ENCODE measurements around the gene PRPF40A. TPM values are rescaled to one million over a fixed set of nuclear protein-coding genes. Genes with fewer than 3 reads are reported as not detected.

PRPF40A gene
- total RNA-seq, 1 donor from 2014 or later, result 127 TPM

GRCh38 chr2:152716805-152717227 lies 445 bp downstream of the PRPF40A start:
- no peak for DNase-seq

GRCh38 chr2:152715854-152716428 lies 1.3 kb downstream of the PRPF40A start:
- DNase-seq, result no peak

GRCh38 chr2:152715112-152715511 lies 2.1 kb downstream of the PRPF40A start:
- DNase-seq, result no peak

- DNase-seq, result no peak
Observed at GRCh38 chr2:152710713-152711112, 6.5 kb downstream of the PRPF40A start.

- no peak for DNase-seq
Observed at GRCh38 chr2:152708742-152709141, 8.5 kb downstream of the PRPF40A start.

GRCh38 chr2:152706477-152707021 lies 10.7 kb downstream of the PRPF40A start:
- DNase-seq, result no peak

GRCh38 chr2:152701198-152701597 lies 16.1 kb downstream of the PRPF40A start:
- DNase-seq, result no peak

- no peak for DNase-seq
Observed at GRCh38 chr2:152696476-152696875, 20.8 kb downstream of the PRPF40A start.

GRCh38 chr2:152695763-152696162 lies 21.5 kb downstream of the PRPF40A start:
- no peak for DNase-seq

- DNase-seq, result no peak
Observed at GRCh38 chr2:152694161-152694661, 23.1 kb downstream of the PRPF40A start.

GRCh38 chr2:152693033-152693432 lies 24.2 kb downstream of the PRPF40A start:
- no peak for DNase-seq

GRCh38 chr2:152686321-152686720 lies 30.9 kb downstream of the PRPF40A start:
- DNase-seq, result no peak

GRCh38 chr2:152683400-152683799 lies 33.9 kb downstream of the PRPF40A start:
- DNase-seq, result no peak

GRCh38 chr2:152682663-152683062 lies 34.6 kb downstream of the PRPF40A start:
- DNase-seq, result no peak

- DNase-seq, result no peak
Observed at GRCh38 chr2:152678808-152679207, 38.5 kb downstream of the PRPF40A start.

GRCh38 chr2:152676461-152676860 lies 40.8 kb downstream of the PRPF40A start:
- no peak for DNase-seq

GRCh38 chr2:152674334-152674733 lies 42.9 kb downstream of the PRPF40A start:
- DNase-seq, result no peak

- no peak for DNase-seq
Observed at GRCh38 chr2:152664725-152665124, 52.5 kb downstream of the PRPF40A start.

- no peak for DNase-seq
Observed at GRCh38 chr2:152661076-152661475, 56.2 kb downstream of the PRPF40A start.

GRCh38 chr2:152658221-152658620 lies 59.0 kb downstream of the PRPF40A start:
- no peak for DNase-seq

- no peak for DNase-seq
Observed at GRCh38 chr2:152657043-152657442, 60.2 kb downstream of the PRPF40A start.

- no peak for DNase-seq
Observed at GRCh38 chr2:152655880-152656279, 61.4 kb downstream of the PRPF40A start.

- DNase-seq, result no peak
Observed at GRCh38 chr2:152651834-152652233, 65.4 kb downstream of the PRPF40A start.

GRCh38 chr2:152650768-152651371 lies 66.4 kb downstream of the PRPF40A start:
- DNase-seq, result no peak

All from occipital lobe (tissue), 2 donors.